ENCODE measurements around the gene FAM135A.

- TF ChIP-seq CTCF (IDR thresholded peaks at IDR 0.05) (no peak), POLR2A (IDR thresholded peaks at IDR 0.05) (no peak)
Measured at GRCh38 chr6:70375166-70375565, 38.1 kb upstream of the FAM135A start.
